A673 (cell line): ENCODE measurements around the gene FPR2. TPM values are rescaled to one million over a fixed set of nuclear protein-coding genes. Genes with fewer than 3 reads are reported as not detected.

Experiments used
- BruUV-seq: library from RNA; stranded (reverse); fragments of 400-500 nt; replicated peaks from 2 replicates; lab custom pipeline; 2021; lab: Mats Ljungman, UMichigan
- CTCF ChIA-PET: fragments of 300-600 bp; sonication (Branson Sonifier 250); formaldehyde crosslinking; loops from one replicate; lab custom pipeline; 2022; ENCODE audit warnings: antibody characterized with exemption; lab: Charles Lee
- POLR2A ChIA-PET: fragments of 300-600 bp; sonication (Branson Sonifier 250); formaldehyde crosslinking; loops from one replicate; lab custom pipeline; 2022; ENCODE audit warnings: antibody characterized with exemption; ENCODE audit not compliant: low non-redundant PET; lab: Charles Lee
- DNase-seq: peaks from one replicate; pipeline ENCODE4 v3.0.0-alpha.2; 2015; ENCODE audit warnings: low spot score
- H3K27ac ChIP-seq: fragments of 200-600 bp; sonication (generic); 2 replicates; pipeline ENCODE4 v1.5.1; 2016; ENCODE audit warnings: mixed run types, low read depth, mild to moderate bottlenecking, mixed read lengths, antibody characterized with exemption, low read length; ENCODE audit not compliant: poor library complexity, severe bottlenecking
- H3K27me3 ChIP-seq: fragments of 200-600 bp; sonication (generic); replicated peaks from 2 replicates; pipeline ENCODE4 v1.6.1; 2017; ENCODE audit warnings: mixed run types, low read depth, mild to moderate bottlenecking, mixed read lengths, antibody characterized with exemption, low read length; ENCODE audit not compliant: insufficient read depth, poor library complexity
- H3K36me3 ChIP-seq: fragments of 200-600 bp; sonication (generic); 2 replicates; pipeline ENCODE4 v1.6.1; 2016; ENCODE audit warnings: mixed run types, mild to moderate bottlenecking, mixed read lengths, antibody characterized with exemption, low read length; ENCODE audit not compliant: insufficient read depth, poor library complexity, severe bottlenecking
- H3K4me1 ChIP-seq: fragments of 200-600 bp; sonication (generic); 2 replicates; pipeline ENCODE4 v1.6.1; 2017; ENCODE audit warnings: mixed run types, mild to moderate bottlenecking, mixed read lengths, antibody characterized with exemption, low read length; ENCODE audit not compliant: insufficient read depth, poor library complexity, severe bottlenecking
- H3K4me3 ChIP-seq: fragments of 200-600 bp; sonication (generic); 2 replicates; pipeline ENCODE4 v1.5.1; 2016; ENCODE audit warnings: low read depth, mixed run types, mild to moderate bottlenecking, mixed read lengths, low read length; ENCODE audit not compliant: poor library complexity, severe bottlenecking
- H3K9me3 ChIP-seq: fragments of 200-600 bp; sonication (generic); 2 replicates; pipeline ENCODE4 v1.6.1; 2016; ENCODE audit warnings: mixed run types, low read depth, mild to moderate bottlenecking, mixed read lengths, antibody characterized with exemption, low read length; ENCODE audit not compliant: poor library complexity, severe bottlenecking
- CTCF ChIP-seq: fragments of 300-800, 200-600 bp; sonication (generic); conservative IDR thresholded peaks from 2 replicates; pipeline ENCODE4 v1.5.1; 2017; ENCODE audit warnings: low read depth, mild to moderate bottlenecking, antibody characterized with exemption, low read length, moderate library complexity, mixed read lengths
- EZH2 ChIP-seq: fragments of 200-600 bp; sonication (generic); IDR thresholded peaks from 2 replicates; pipeline ENCODE4 v1.6.1; 2017; ENCODE audit warnings: borderline replicate concordance, low read depth, mild to moderate bottlenecking, mixed read lengths, antibody characterized with exemption, low read length; ENCODE audit not compliant: poor library complexity, severe bottlenecking
- intact Hi-C: fragments of 100-400 bp; cut with micrococcal nuclease; formaldehyde crosslinking; loops from one replicate; pipeline ENCODE4 v1.10.0; 2022; ENCODE audit not compliant: unreplicated experiment
- total RNA-seq: library from RNA; stranded (reverse); gene quantifications from 2 replicates; pipeline ENCODE4 v1.2.3, GENCODE V29; 2021

The FPR2 gene
- total RNA-seq, 1 experiment from 2014 or later, result not detected

GRCh38 chr19:51780270-51780669 is 19.3 kb downstream of the FPR2 start:
- ChIA-PET POLR2A (no interaction called here), CTCF (no interaction called here)
- no peak overlapping the region for H3K27ac ChIP-seq
- no peak for DNase-seq
- BruUV-seq, result no TSS peak
- H3K9me3 ChIP-seq, result no peaks in the 10 kb centered on the region
- intact Hi-C loops, result no loop called here
- no peak overlapping the region for H3K4me3 ChIP-seq
- H3K27me3 ChIP-seq, result peaks cover 62% of the 10 kb centered on the region
- H3K36me3 ChIP-seq, result no peaks in the 10 kb centered on the region
- no peaks in the 10 kb centered on the region for H3K4me1 ChIP-seq
- TF ChIP-seq CTCF (no peak), EZH2 (no peak)

GRCh38 chr19:51781999-51782398 is 21.0 kb downstream of the FPR2 start:
- TF ChIP-seq EZH2, result no peak
- TF ChIP-seq CTCF, result no peak
- Histone ChIP-seq H3K9me3 (no peaks in the 10 kb centered on the region), H3K4me3 (no peak overlapping the region), H3K27ac (no peak overlapping the region), H3K27me3 (peaks cover 51% of the 10 kb centered on the region), H3K36me3 (no peaks in the 10 kb centered on the region), H3K4me1 (no peaks in the 10 kb centered on the region)
- BruUV-seq, result no TSS peak
- DNase-seq, result no peak
- intact Hi-C loops, result no loop called here
- ChIA-PET POLR2A (no interaction called here), CTCF (no interaction called here)

- Histone ChIP-seq H3K27ac (no peak overlapping the region), H3K27me3 (peaks cover 46% of the 10 kb centered on the region), H3K4me3 (no peak overlapping the region), H3K9me3 (no peaks in the 10 kb centered on the region), H3K36me3 (no peaks in the 10 kb centered on the region), H3K4me1 (no peaks in the 10 kb centered on the region)
- TF ChIP-seq EZH2 (no peak), CTCF (peak; percentile 53)
- ChIA-PET CTCF (no interaction called here), POLR2A (no interaction called here)
- peak; percentile 37 for DNase-seq
- no TSS peak for BruUV-seq
- intact Hi-C loops, result no loop called here
Measured at GRCh38 chr19:51783372-51783771, 22.4 kb downstream of the FPR2 start.
